Panc1 (cell line): ENCODE data around the gene CCDC85A.

Experiments used
- POLR2AphosphoS5 ChIP-seq: IDR thresholded peaks from 2 replicates; pipeline ENCODE4 v1.6.1; 2012; ENCODE audit warnings: mild to moderate bottlenecking, low read depth, low read length, moderate library complexity
- TCF7L2 ChIP-seq: IDR thresholded peaks from 2 replicates; pipeline ENCODE4 v1.6.1; 2011; ENCODE audit warnings: mild to moderate bottlenecking, low read depth, low read length, inconsistent platforms
- TF ChIP-seq, protein P1 (sequence below): fragments of 450-650 bp; IDR thresholded peaks from 2 replicates; pipeline ENCODE4 v1.5.1; 2017; ENCODE audit warnings: mild to moderate bottlenecking
- TF ChIP-seq, protein P2 (sequence below), 2 experiments: IDR thresholded peaks; 2 replicates each; pipeline ENCODE4 v1.6.1; 2011 to 2012; ENCODE audit warnings: low read depth in 2 of 2, control low read depth in 1 of 2, low read length in 1 of 2, mild to moderate bottlenecking in 1 of 2, moderate library complexity in 1 of 2; ENCODE audit not compliant: insufficient read depth in 1 of 2

DNA sequence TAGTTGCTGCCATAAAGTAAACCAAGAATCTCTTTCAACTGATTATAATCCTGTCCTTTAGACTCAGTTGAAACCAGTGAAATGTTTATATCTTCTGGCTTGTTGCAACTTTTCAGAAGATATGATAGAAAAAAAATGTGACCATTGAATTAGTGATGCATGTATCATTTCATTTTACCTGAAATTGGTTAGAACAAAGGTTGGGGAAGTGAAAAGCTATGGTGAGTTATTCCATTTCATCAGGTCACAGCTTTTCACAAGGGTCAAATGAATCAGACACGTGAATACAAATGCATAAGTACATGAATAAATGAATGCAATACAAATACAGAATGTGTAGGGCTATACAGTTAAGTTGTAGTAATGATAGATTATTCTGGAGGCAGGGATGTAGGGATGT is 15.1 kb downstream of the CCDC85A start:
- TF ChIP-seq TCF7L2: no peak
- TF ChIP-seq, protein P1, sequence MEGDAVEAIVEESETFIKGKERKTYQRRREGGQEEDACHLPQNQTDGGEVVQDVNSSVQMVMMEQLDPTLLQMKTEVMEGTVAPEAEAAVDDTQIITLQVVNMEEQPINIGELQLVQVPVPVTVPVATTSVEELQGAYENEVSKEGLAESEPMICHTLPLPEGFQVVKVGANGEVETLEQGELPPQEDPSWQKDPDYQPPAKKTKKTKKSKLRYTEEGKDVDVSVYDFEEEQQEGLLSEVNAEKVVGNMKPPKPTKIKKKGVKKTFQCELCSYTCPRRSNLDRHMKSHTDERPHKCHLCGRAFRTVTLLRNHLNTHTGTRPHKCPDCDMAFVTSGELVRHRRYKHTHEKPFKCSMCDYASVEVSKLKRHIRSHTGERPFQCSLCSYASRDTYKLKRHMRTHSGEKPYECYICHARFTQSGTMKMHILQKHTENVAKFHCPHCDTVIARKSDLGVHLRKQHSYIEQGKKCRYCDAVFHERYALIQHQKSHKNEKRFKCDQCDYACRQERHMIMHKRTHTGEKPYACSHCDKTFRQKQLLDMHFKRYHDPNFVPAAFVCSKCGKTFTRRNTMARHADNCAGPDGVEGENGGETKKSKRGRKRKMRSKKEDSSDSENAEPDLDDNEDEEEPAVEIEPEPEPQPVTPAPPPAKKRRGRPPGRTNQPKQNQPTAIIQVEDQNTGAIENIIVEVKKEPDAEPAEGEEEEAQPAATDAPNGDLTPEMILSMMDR: no peak
- TF ChIP-seq, protein P2, sequence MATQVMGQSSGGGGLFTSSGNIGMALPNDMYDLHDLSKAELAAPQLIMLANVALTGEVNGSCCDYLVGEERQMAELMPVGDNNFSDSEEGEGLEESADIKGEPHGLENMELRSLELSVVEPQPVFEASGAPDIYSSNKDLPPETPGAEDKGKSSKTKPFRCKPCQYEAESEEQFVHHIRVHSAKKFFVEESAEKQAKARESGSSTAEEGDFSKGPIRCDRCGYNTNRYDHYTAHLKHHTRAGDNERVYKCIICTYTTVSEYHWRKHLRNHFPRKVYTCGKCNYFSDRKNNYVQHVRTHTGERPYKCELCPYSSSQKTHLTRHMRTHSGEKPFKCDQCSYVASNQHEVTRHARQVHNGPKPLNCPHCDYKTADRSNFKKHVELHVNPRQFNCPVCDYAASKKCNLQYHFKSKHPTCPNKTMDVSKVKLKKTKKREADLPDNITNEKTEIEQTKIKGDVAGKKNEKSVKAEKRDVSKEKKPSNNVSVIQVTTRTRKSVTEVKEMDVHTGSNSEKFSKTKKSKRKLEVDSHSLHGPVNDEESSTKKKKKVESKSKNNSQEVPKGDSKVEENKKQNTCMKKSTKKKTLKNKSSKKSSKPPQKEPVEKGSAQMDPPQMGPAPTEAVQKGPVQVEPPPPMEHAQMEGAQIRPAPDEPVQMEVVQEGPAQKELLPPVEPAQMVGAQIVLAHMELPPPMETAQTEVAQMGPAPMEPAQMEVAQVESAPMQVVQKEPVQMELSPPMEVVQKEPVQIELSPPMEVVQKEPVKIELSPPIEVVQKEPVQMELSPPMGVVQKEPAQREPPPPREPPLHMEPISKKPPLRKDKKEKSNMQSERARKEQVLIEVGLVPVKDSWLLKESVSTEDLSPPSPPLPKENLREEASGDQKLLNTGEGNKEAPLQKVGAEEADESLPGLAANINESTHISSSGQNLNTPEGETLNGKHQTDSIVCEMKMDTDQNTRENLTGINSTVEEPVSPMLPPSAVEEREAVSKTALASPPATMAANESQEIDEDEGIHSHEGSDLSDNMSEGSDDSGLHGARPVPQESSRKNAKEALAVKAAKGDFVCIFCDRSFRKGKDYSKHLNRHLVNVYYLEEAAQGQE (IDR thresholded peaks at IDR 0.05; ENCODE audit: insufficient read depth in 1 of 2, low read depth in 2 of 2, low read length in 1 of 2): no peak
- TF ChIP-seq POLR2AphosphoS5: no peak
